Adrenal gland (tissue), 5 donors: ENCODE results near the gene ACVR1.

Source experiments
- CTCF ChIP-seq, 6 experiments: fragments of 450-650 bp in 4 of 6; fragments of 200-600 bp in 2 of 6; sonication (generic) in 1 of 6; IDR thresholded peaks; 1 replicate in 5 of 6; 2 replicates in 1 of 6; pipeline versions ENCODE4 v1.5.1 to v1.8.0; 2016 to 2021; ENCODE audit warnings: antibody characterized with exemption in 6 of 6, mild to moderate bottlenecking in 2 of 6, moderate library complexity in 1 of 6
- POLR2A ChIP-seq, 2 donors: fragments of 450-650 bp; IDR thresholded peaks; one replicate each; pipeline ENCODE4 v1.6.1; 2017; ENCODE audit warnings: antibody characterized with exemption in 2 of 2, mild to moderate bottlenecking in 2 of 2, moderate library complexity in 1 of 2
- donor health status: DM: no; HTN: no; CAD: no.

GRCh38 chr2:157699009-157699408 is 177.1 kb downstream of the ACVR1 start:
- no peak for TF ChIP-seq CTCF (IDR thresholded peaks at IDR 0.05)
- TF ChIP-seq POLR2A (IDR thresholded peaks at IDR 0.05) = no peak
